Omental fat pad (tissue), 4 donors: ENCODE data around the gene VPS11. TPM values are rescaled to one million over a fixed set of nuclear protein-coding genes. Genes with fewer than 3 reads are reported as not detected.

Experiments
- ATAC-seq: fragments of 150-250 bp; one replicate; pipeline ENCODE4 v1.9.1; 2016; ENCODE audit warnings: mild to moderate bottlenecking, moderate library complexity; ENCODE audit not compliant: low FRiP score
- DNase-seq: peaks from one replicate; pipeline ENCODE4 v3.0.0-alpha.2; 2019; ENCODE audit warnings: low spot score
- CTCF ChIP-seq, 3 donors: fragments of 450-650 bp; IDR thresholded peaks; one replicate each; pipeline ENCODE4 v1.5.1; 2016 to 2017; ENCODE audit warnings: antibody characterized with exemption in 3 of 3, mild to moderate bottlenecking in 3 of 3, moderate library complexity in 2 of 3
- total RNA-seq, 4 donors: library from RNA; depleted of rRNA; stranded (reverse); fragments of >200 nt; gene quantifications; one replicate each; pipeline ENCODE4 v1.1.0, GENCODE V29; 2016

The VPS11 gene
- total RNA-seq, 4 donors from 2014 or later = 31.5 to 39.2 (median 32.7) TPM

- no peak for TF ChIP-seq CTCF (IDR thresholded peaks at IDR 0.05)
- ATAC-seq = no peak
- DNase-seq = no peak
These were observed 36.2 kb downstream of the VPS11 start for GRCh38 chr11:119103793-119104192.

GRCh38 chr11:119106564-119107537 lies 39.2 kb downstream of the VPS11 start, which contains the start of gene C2CD2L:
Gene C2CD2L, plus strand, starts transcription at chr11:119107344. Its CDS starts 398 bp downstream, at chr11:119107742.
- peak; percentile 72 for DNase-seq
- ATAC-seq = peak; percentile 82
- TF ChIP-seq CTCF (IDR thresholded peaks at IDR 0.05) = no peak

- ATAC-seq (peak; percentile 15), DNase-seq (no peak)
- TF ChIP-seq CTCF (IDR thresholded peaks at IDR 0.05) = no peak
These were observed 40.0 kb downstream of the VPS11 start for GRCh38 chr11:119107538-119108145.

GRCh38 chr11:119108146-119108856 lies 40.7 kb downstream of the VPS11 start:
- no peak for TF ChIP-seq CTCF (IDR thresholded peaks at IDR 0.05)
- ATAC-seq (no peak), DNase-seq (no peak)

- no peak for TF ChIP-seq CTCF (IDR thresholded peaks at IDR 0.05)
- no peak for DNase-seq
- no peak for ATAC-seq
These were observed 41.2 kb downstream of the VPS11 start for GRCh38 chr11:119108857-119109221.

GRCh38 chr11:119109843-119110242 lies 42.2 kb downstream of the VPS11 start:
- TF ChIP-seq CTCF (IDR thresholded peaks at IDR 0.05) = no peak
- ATAC-seq (no peak), DNase-seq (no peak)
